ENCODE measurements around the gene HOXA1.

HOXA1 gene

GRCh38 chr7:27097686-27098577 lies 2.1 kb upstream of the HOXA1 start:
- DNase-seq (ENCODE audit: low read depth) = no peak
- no peak for TF ChIP-seq CTCF (conservative IDR thresholded peaks at IDR 0.05; ENCODE audit: low read depth, low read length)
- H3K4me3 ChIP-seq (ENCODE audit: low read depth, low read length) = no peak overlapping the region

GRCh38 chr7:27096768-27097514 lies 1.1 kb upstream of the HOXA1 start:
- no peak for DNase-seq (ENCODE audit: low read depth)
- H3K4me3 ChIP-seq (ENCODE audit: low read depth, low read length) = no peak overlapping the region
- no peak for TF ChIP-seq CTCF (conservative IDR thresholded peaks at IDR 0.05; ENCODE audit: low read depth, low read length)

- DNase-seq (ENCODE audit: low read depth) = no peak
- no peak overlapping the region for H3K4me3 ChIP-seq (ENCODE audit: low read depth, low read length)
- no peak for TF ChIP-seq CTCF (conservative IDR thresholded peaks at IDR 0.05; ENCODE audit: low read depth, low read length)
Measured at GRCh38 chr7:27095050-27095896, 527 bp downstream of the HOXA1 start.

GRCh38 chr7:27094304-27095049 lies 1.3 kb downstream of the HOXA1 start:
- no peak for TF ChIP-seq CTCF (conservative IDR thresholded peaks at IDR 0.05; ENCODE audit: low read depth, low read length)
- no peak for DNase-seq (ENCODE audit: low read depth)
- H3K4me3 ChIP-seq (ENCODE audit: low read depth, low read length) = no peak overlapping the region

GRCh38 chr7:27093184-27093895 lies 2.5 kb downstream of the HOXA1 start:
- no peak for DNase-seq (ENCODE audit: low read depth)
- TF ChIP-seq CTCF (conservative IDR thresholded peaks at IDR 0.05; ENCODE audit: low read depth, low read length) = no peak
- H3K4me3 ChIP-seq (ENCODE audit: low read depth, low read length) = no peak overlapping the region

- DNase-seq (ENCODE audit: low read depth) = no peak
- TF ChIP-seq CTCF (conservative IDR thresholded peaks at IDR 0.05; ENCODE audit: low read depth, low read length) = no peak
- H3K4me3 ChIP-seq (ENCODE audit: low read depth, low read length) = no peak overlapping the region
Measured at GRCh38 chr7:27092819-27093110, 3.0 kb downstream of the HOXA1 start.

All from choroid plexus epithelial cell (primary cell).